Measurements from ENCODE around the gene MRPS27.

MRPS27 gene

DNA sequence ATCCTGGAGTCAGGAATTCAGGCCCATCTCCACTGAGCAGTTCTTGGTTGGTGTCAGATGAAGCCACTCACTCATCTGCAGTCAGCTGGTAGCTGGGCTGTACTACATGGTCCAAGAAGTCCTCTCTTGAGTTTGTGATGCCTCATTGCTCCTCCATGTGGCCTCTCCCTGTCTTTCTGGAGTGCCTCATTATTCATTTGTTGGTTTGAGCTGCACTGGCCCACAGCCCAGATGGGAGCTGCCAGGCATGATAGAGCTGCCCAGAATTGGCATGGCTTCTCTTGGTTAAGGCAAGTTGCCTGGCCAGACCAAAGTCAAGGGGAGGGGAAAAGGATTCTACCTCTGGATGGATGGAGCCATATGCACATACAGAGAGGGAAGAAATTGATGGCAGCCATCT lies 8.1 kb upstream of the MRPS27 start:
- Histone ChIP-seq H3K79me1 (ENCODE audit: low read depth, low read length) (no peaks in the 10 kb centered on the region), H2AK5ac (ENCODE audit: low read depth, low read length) (no peak overlapping the region), H2BK120ac (ENCODE audit: low read depth, low read length) (no peak overlapping the region), H4K8ac (ENCODE audit: low read depth, low read length) (no peak overlapping the region), H3K14ac (ENCODE audit: low read length) (no peak overlapping the region), H3K9me3 (replicated peaks in 1 of 2; ENCODE audit: control insufficient read depth in 2 of 2, insufficient read depth in 1 of 2, low read depth in 1 of 2, low read length in 2 of 2) (no peaks in the 10 kb centered on the region), H2BK5ac (ENCODE audit: low read length) (no peak overlapping the region), H3K4me2 (ENCODE audit: insufficient read depth, low read length, poor library complexity, severe bottlenecking) (no peak overlapping the region), H2BK12ac (ENCODE audit: low read length) (no peak overlapping the region), H3K27me3 (ENCODE audit: control insufficient read depth in 3 of 3, insufficient read depth in 3 of 3, low read depth in 1 of 3, low read length in 3 of 3) (no peaks in the 10 kb centered on the region), H2AFZ (ENCODE audit: low read length) (no peak overlapping the region), H3K4me3 (ENCODE audit: low read length in 2 of 2) (no peak overlapping the region), H2BK15ac (ENCODE audit: low read length) (no peak overlapping the region), H3K9ac (ENCODE audit: low read depth, low read length, poor library complexity) (no peak overlapping the region), H3K4me1 (ENCODE audit: control insufficient read depth in 2 of 2, insufficient read depth in 1 of 2, low read depth in 1 of 2, low read length in 2 of 2) (no peaks in the 10 kb centered on the region), H3K27ac (replicated peaks; ENCODE audit: low read length) (no peak overlapping the region), H4K91ac (ENCODE audit: low read depth, low read length, poor library complexity) (no peak overlapping the region), H3K4ac (ENCODE audit: low read length) (no peak overlapping the region), H3K36me3 (replicated peaks in 1 of 2; ENCODE audit: control insufficient read depth in 2 of 2, insufficient read depth in 2 of 2, low read length in 2 of 2) (peaks cover 0 to 95% of the 10 kb centered on the region in 2 donors), H3K18ac (ENCODE audit: low read length) (no peak overlapping the region), H3K23ac (ENCODE audit: low read depth, low read length, poor library complexity) (no peak overlapping the region)
- no peak for DNase-seq (ENCODE audit: low spot score)

GRCh38 chr5:72326306-72326649 lies 6.2 kb upstream of the MRPS27 start:
- no peak overlapping the region for H3K4ac ChIP-seq (ENCODE audit: low read length)
- no peak overlapping the region for H2AK5ac ChIP-seq (ENCODE audit: low read depth, low read length)
- no peaks in the 10 kb centered on the region for H3K4me1 ChIP-seq (ENCODE audit: control insufficient read depth in 2 of 2, insufficient read depth in 1 of 2, low read depth in 1 of 2, low read length in 2 of 2)
- H3K27ac ChIP-seq (replicated peaks; ENCODE audit: low read length): no peak overlapping the region
- no peak overlapping the region for H2AFZ ChIP-seq (ENCODE audit: low read length)
- no peaks in the 10 kb centered on the region for H3K9me3 ChIP-seq (replicated peaks in 1 of 2; ENCODE audit: control insufficient read depth in 2 of 2, insufficient read depth in 1 of 2, low read depth in 1 of 2, low read length in 2 of 2)
- H3K14ac ChIP-seq (ENCODE audit: low read length): no peak overlapping the region
- no peak overlapping the region for H3K4me3 ChIP-seq (ENCODE audit: low read length in 2 of 2)
- no peak overlapping the region for H2BK5ac ChIP-seq (ENCODE audit: low read length)
- no CpG with 5 or more reads among the region's 2 CpGs for WGBS, 2 donors (ENCODE audit: extremely low coverage in 2 of 2, insufficient read length in 2 of 2, insufficient replicate concordance in 1 of 2)
- DNase-seq (ENCODE audit: low spot score): no peak
- H3K23ac ChIP-seq (ENCODE audit: low read depth, low read length, poor library complexity): no peak overlapping the region
- H3K27me3 ChIP-seq (ENCODE audit: control insufficient read depth in 3 of 3, insufficient read depth in 3 of 3, low read depth in 1 of 3, low read length in 3 of 3): no peaks in the 10 kb centered on the region
- H4K8ac ChIP-seq (ENCODE audit: low read depth, low read length): no peak overlapping the region
- no peak overlapping the region for H3K18ac ChIP-seq (ENCODE audit: low read length)
- no peak overlapping the region for H2BK15ac ChIP-seq (ENCODE audit: low read length)
- no peak overlapping the region for H2BK12ac ChIP-seq (ENCODE audit: low read length)
- no peak overlapping the region for H4K91ac ChIP-seq (ENCODE audit: low read depth, low read length, poor library complexity)
- no peak overlapping the region for H2BK120ac ChIP-seq (ENCODE audit: low read depth, low read length)
- H3K36me3 ChIP-seq (replicated peaks in 1 of 2; ENCODE audit: control insufficient read depth in 2 of 2, insufficient read depth in 2 of 2, low read length in 2 of 2): peaks cover 0 to 86% of the 10 kb centered on the region in 2 donors
- H3K4me2 ChIP-seq (ENCODE audit: insufficient read depth, low read length, poor library complexity, severe bottlenecking): no peak overlapping the region
- no peak overlapping the region for H3K9ac ChIP-seq (ENCODE audit: low read depth, low read length, poor library complexity)
- H3K79me1 ChIP-seq (ENCODE audit: low read depth, low read length): no peaks in the 10 kb centered on the region

DNA sequence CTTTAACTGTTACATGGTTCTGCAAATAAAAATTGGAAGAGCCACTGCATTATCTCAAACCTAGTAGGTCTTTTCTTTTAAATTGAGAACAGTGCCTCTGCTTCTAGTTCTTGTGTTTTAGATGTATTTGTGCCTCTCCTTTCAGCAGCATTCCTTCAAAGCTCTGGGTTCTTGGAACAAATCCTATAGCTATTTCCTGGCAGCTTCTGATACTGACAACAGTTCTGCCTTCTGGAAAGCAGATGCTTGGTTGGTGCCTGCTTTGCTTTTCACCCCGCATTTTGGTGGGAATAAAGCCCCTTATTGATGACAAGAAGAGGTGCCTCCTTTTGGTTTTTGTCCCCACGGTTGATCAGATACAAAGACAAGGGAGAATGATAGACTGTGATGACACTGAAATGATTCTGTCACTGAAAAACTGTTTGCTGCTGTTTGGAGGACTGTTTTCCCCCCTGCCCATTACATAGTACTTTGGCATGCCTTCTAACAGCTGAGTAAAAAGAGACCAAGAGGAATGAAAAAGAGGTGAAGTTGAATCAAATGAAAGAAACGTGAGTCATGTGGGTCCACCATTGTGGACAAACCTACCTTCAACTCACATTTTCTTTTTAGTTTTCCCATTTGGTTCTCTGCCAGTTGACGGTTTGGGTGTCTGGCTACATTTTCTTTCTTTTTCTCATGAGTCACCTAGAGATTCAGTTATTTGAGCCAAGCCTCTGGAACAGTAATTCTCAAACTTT lies 5.7 kb upstream of the MRPS27 start:
- Histone ChIP-seq H3K23ac (ENCODE audit: low read depth, low read length, poor library complexity) (no peak overlapping the region), H3K4me1 (ENCODE audit: control insufficient read depth in 2 of 2, insufficient read depth in 1 of 2, low read depth in 1 of 2, low read length in 2 of 2) (no peaks in the 10 kb centered on the region), H3K4me3 (ENCODE audit: low read length in 2 of 2) (no peak overlapping the region), H2AK5ac (ENCODE audit: low read depth, low read length) (no peak overlapping the region), H3K14ac (ENCODE audit: low read length) (no peak overlapping the region), H3K4ac (ENCODE audit: low read length) (no peak overlapping the region), H4K91ac (ENCODE audit: low read depth, low read length, poor library complexity) (no peak overlapping the region), H2BK12ac (ENCODE audit: low read length) (no peak overlapping the region), H2BK15ac (ENCODE audit: low read length) (no peak overlapping the region), H4K8ac (ENCODE audit: low read depth, low read length) (no peak overlapping the region), H2AFZ (ENCODE audit: low read length) (no peak overlapping the region), H2BK5ac (ENCODE audit: low read length) (no peak overlapping the region), H2BK120ac (ENCODE audit: low read depth, low read length) (no peak overlapping the region), H3K9me3 (replicated peaks in 1 of 2; ENCODE audit: control insufficient read depth in 2 of 2, insufficient read depth in 1 of 2, low read depth in 1 of 2, low read length in 2 of 2) (no peaks in the 10 kb centered on the region), H3K36me3 (replicated peaks in 1 of 2; ENCODE audit: control insufficient read depth in 2 of 2, insufficient read depth in 2 of 2, low read length in 2 of 2) (peaks cover 0 to 80% of the 10 kb centered on the region in 2 donors), H3K79me1 (ENCODE audit: low read depth, low read length) (no peaks in the 10 kb centered on the region), H3K9ac (ENCODE audit: low read depth, low read length, poor library complexity) (no peak overlapping the region), H3K27me3 (ENCODE audit: control insufficient read depth in 3 of 3, insufficient read depth in 3 of 3, low read depth in 1 of 3, low read length in 3 of 3) (no peaks in the 10 kb centered on the region), H3K4me2 (ENCODE audit: insufficient read depth, low read length, poor library complexity, severe bottlenecking) (no peak overlapping the region), H3K27ac (replicated peaks; ENCODE audit: low read length) (no peak overlapping the region), H3K18ac (ENCODE audit: low read length) (no peak overlapping the region)
- DNase-seq (ENCODE audit: low spot score): no peak
- no CpG with 5 or more reads among the region's 4 CpGs for WGBS, 2 donors (ENCODE audit: extremely low coverage in 2 of 2, insufficient read length in 2 of 2, insufficient replicate concordance in 1 of 2)

- no peaks in the 10 kb centered on the region for H3K79me1 ChIP-seq (ENCODE audit: low read depth, low read length)
- H3K18ac ChIP-seq (ENCODE audit: low read length): no peak overlapping the region
- no peak overlapping the region for H2BK120ac ChIP-seq (ENCODE audit: low read depth, low read length)
- H3K9ac ChIP-seq (ENCODE audit: low read depth, low read length, poor library complexity): no peak overlapping the region
- H3K36me3 ChIP-seq (replicated peaks in 1 of 2; ENCODE audit: control insufficient read depth in 2 of 2, insufficient read depth in 2 of 2, low read length in 2 of 2): peaks cover 0 to 68% of the 10 kb centered on the region in 2 donors
- H4K91ac ChIP-seq (ENCODE audit: low read depth, low read length, poor library complexity): no peak overlapping the region
- no peak overlapping the region for H2BK12ac ChIP-seq (ENCODE audit: low read length)
- H3K4me1 ChIP-seq (ENCODE audit: control insufficient read depth in 2 of 2, insufficient read depth in 1 of 2, low read depth in 1 of 2, low read length in 2 of 2): no peaks in the 10 kb centered on the region
- no peak overlapping the region for H3K14ac ChIP-seq (ENCODE audit: low read length)
- H3K27me3 ChIP-seq (ENCODE audit: control insufficient read depth in 3 of 3, insufficient read depth in 3 of 3, low read depth in 1 of 3, low read length in 3 of 3): no peaks in the 10 kb centered on the region
- no peaks in the 10 kb centered on the region for H3K9me3 ChIP-seq (replicated peaks in 1 of 2; ENCODE audit: control insufficient read depth in 2 of 2, insufficient read depth in 1 of 2, low read depth in 1 of 2, low read length in 2 of 2)
- H2BK5ac ChIP-seq (ENCODE audit: low read length): no peak overlapping the region
- no peak overlapping the region for H2BK15ac ChIP-seq (ENCODE audit: low read length)
- DNase-seq (ENCODE audit: low spot score): no peak
- no peak overlapping the region for H2AK5ac ChIP-seq (ENCODE audit: low read depth, low read length)
- H3K23ac ChIP-seq (ENCODE audit: low read depth, low read length, poor library complexity): no peak overlapping the region
- no peak overlapping the region for H2AFZ ChIP-seq (ENCODE audit: low read length)
- H3K4ac ChIP-seq (ENCODE audit: low read length): no peak overlapping the region
- H3K4me3 ChIP-seq (ENCODE audit: low read length in 2 of 2): no peak overlapping the region
- H3K4me2 ChIP-seq (ENCODE audit: insufficient read depth, low read length, poor library complexity, severe bottlenecking): no peak overlapping the region
- H4K8ac ChIP-seq (ENCODE audit: low read depth, low read length): no peak overlapping the region
- no peak overlapping the region for H3K27ac ChIP-seq (replicated peaks; ENCODE audit: low read length)
- no CpG with 5 or more reads among the region's 5 CpGs for WGBS, 2 donors (ENCODE audit: extremely low coverage in 2 of 2, insufficient read length in 2 of 2, insufficient replicate concordance in 1 of 2)
Measured at GRCh38 chr5:72324189-72324825, 4.3 kb upstream of the MRPS27 start.
